Esophagus muscularis mucosa (tissue), 4 donors: ENCODE data around the gene NT5E. TPM values are rescaled to one million over a fixed set of nuclear protein-coding genes. Genes with fewer than 3 reads are reported as not detected.

Experiments used
- DNase-seq: peaks from one replicate; pipeline ENCODE4 v3.0.0-alpha.2; 2017; ENCODE audit errors: extremely low spot score
- H3K27ac ChIP-seq, 4 donors: fragments of 200-600 bp; sonication (generic); replicated peaks in 1 of 4; 1 replicate in 3 of 4; 2 replicates in 1 of 4; pipeline ENCODE4 v1.5.1; 2016 to 2019; ENCODE audit warnings: mild to moderate bottlenecking in 1 of 4
- H3K27me3 ChIP-seq, 4 donors: fragments of 200-600 bp; sonication (generic); one replicate each; pipeline versions ENCODE4 v1.5.1 to v1.6.0; 2016 to 2019
- H3K36me3 ChIP-seq, 4 donors: fragments of 200-600 bp; sonication (generic); one replicate each; pipeline ENCODE4 v1.5.1; 2016 to 2019
- H3K4me1 ChIP-seq, 4 donors: fragments of 200-600 bp; sonication (generic); one replicate each; pipeline ENCODE4 v1.5.1; 2016 to 2019
- H3K4me3 ChIP-seq, 4 donors: fragments of 200-600 bp; sonication (generic); 1 replicate in 2 of 4; 2 replicates in 2 of 4; pipeline ENCODE4 v1.5.1; 2016 to 2019; ENCODE audit warnings: mild to moderate bottlenecking in 4 of 4, moderate library complexity in 1 of 4
- H3K9me3 ChIP-seq, 4 donors: fragments of 200-600 bp; sonication (generic); 1 replicate in 3 of 4; 2 replicates in 1 of 4; pipeline ENCODE4 v1.5.1; 2016 to 2019
- EP300 ChIP-seq: sonication (generic); formaldehyde crosslinking; IDR thresholded peaks from one replicate; pipeline ENCODE4 v1.6.1; 2017; ENCODE audit warnings: antibody characterized with exemption
- POLR2A ChIP-seq: fragments of 450-650 bp; IDR thresholded peaks from one replicate; pipeline ENCODE4 v1.6.1; 2017; ENCODE audit warnings: antibody characterized with exemption, moderate library complexity, mild to moderate bottlenecking, low read depth
- POLR2AphosphoS5 ChIP-seq, 2 donors: sonication (generic); formaldehyde crosslinking; IDR thresholded peaks; one replicate each; pipeline ENCODE4 v1.6.1; 2017; ENCODE audit warnings: antibody characterized with exemption in 2 of 2
- WGBS: methylation state at CpG from one replicate; pipeline ENCODE4 v1.1.5; 2018; 5-methylcytosine and 5-hydroxymethylcytosine counted together
- intact Hi-C: fragments of 100-400 bp; cut with DNase I; formaldehyde crosslinking; loops from one replicate; pipeline ENCODE4 v1.15.1; 2023
- total RNA-seq, 4 donors: library from RNA; depleted of rRNA; stranded (reverse); fragments of >200 nt; gene quantifications; one replicate each; pipeline versions ENCODE4 v1.1.0 to v1.2.1, GENCODE V29; 2016
- TF ChIP-seq, protein P1 (sequence below), 3 experiments: fragments of 200-600 bp in 2 of 3; fragments of 450-650 bp in 1 of 3; sonication (generic) in 2 of 3; IDR thresholded peaks; one replicate each; pipeline ENCODE4 v1.5.1; 2017 to 2019; ENCODE audit warnings: antibody characterized with exemption in 3 of 3, mild to moderate bottlenecking in 2 of 3, moderate library complexity in 1 of 3

NT5E gene
- total RNA-seq: 10 to 100 TPM; 10.4 to 29.7 (median 18.9) TPM

DNA sequence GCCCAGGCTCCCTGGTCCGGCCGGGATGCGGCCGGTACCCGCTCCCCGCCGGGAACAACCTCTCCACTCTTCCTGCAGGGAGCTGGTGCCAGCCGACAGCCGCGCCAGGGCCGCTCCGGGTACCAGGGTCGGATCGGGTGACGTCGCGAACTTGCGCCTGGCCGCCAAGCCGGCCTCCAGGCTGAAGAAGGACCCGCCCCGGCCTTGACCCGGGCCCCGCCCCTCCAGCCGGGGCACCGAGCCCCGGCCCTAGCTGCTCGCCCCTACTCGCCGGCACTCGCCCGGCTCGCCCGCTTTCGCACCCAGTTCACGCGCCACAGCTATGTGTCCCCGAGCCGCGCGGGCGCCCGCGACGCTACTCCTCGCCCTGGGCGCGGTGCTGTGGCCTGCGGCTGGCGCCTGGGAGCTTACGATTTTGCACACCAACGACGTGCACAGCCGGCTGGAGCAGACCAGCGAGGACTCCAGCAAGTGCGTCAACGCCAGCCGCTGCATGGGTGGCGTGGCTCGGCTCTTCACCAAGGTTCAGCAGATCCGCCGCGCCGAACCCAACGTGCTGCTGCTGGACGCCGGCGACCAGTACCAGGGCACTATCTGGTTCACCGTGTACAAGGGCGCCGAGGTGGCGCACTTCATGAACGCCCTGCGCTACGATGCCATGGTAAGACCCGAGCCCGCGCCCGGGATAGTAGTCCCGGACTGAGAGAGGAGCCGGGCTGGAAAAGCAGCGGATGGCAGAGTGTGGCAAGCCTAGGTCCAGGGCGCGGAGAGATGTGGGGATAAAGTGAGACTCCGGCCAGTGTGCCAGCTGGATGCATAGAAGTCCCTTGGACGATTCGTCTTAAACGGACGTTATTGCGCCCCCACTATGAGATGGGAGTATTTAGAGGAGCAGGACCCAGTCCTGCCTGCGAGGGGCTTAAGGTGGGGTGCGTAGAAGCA is at the start of gene NT5E:
Gene NT5E (plus strand): TSS at position 266 of the 942 bp plus-strand sequence. CDS start 57 bp downstream, at position 323.
- intact Hi-C loops: no loop called here

DNA sequence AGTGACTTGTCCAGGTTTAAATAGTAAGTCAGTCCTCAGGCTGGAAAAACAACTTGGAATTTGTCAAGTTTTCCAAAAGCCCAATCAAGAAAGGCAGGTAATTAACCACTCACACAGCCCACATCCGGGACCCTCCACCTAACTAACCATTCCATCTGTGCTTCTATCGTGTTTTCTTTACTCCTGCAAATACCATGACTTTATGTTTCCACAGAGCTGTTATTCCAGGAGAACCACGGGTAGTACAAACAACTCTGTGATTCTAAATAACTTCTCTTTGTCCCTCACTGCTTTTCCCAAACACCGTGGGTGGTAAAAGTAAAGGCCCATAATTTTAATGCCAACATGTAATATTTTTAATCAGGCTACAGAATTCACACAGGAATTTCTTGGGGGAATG is 49.6 kb upstream of the NT5E start:
- no peak for TF ChIP-seq POLR2AphosphoS5 (IDR thresholded peaks at IDR 0.05)
- TF ChIP-seq, protein P1, sequence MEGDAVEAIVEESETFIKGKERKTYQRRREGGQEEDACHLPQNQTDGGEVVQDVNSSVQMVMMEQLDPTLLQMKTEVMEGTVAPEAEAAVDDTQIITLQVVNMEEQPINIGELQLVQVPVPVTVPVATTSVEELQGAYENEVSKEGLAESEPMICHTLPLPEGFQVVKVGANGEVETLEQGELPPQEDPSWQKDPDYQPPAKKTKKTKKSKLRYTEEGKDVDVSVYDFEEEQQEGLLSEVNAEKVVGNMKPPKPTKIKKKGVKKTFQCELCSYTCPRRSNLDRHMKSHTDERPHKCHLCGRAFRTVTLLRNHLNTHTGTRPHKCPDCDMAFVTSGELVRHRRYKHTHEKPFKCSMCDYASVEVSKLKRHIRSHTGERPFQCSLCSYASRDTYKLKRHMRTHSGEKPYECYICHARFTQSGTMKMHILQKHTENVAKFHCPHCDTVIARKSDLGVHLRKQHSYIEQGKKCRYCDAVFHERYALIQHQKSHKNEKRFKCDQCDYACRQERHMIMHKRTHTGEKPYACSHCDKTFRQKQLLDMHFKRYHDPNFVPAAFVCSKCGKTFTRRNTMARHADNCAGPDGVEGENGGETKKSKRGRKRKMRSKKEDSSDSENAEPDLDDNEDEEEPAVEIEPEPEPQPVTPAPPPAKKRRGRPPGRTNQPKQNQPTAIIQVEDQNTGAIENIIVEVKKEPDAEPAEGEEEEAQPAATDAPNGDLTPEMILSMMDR (IDR thresholded peaks at IDR 0.05): no peak
- no peak for TF ChIP-seq POLR2A
- TF ChIP-seq EP300: no peak
- Histone ChIP-seq H3K27ac (no peak overlapping the region), H3K4me1 (peaks cover 0 to 5% (median 0%) of the 10 kb centered on the region in 4 donors), H3K4me3 (no peak overlapping the region), H3K27me3 (no peaks in the 10 kb centered on the region), H3K9me3 (peaks cover 0 to 7% (median 5%) of the 10 kb centered on the region in 4 donors), H3K36me3 (no peaks in the 10 kb centered on the region)
- 78% methylated on average over 4 of the region's 4 CpGs for WGBS
- DNase-seq: no peak
- intact Hi-C loops: no loop called here

More for the DNA sequence above, at the start of gene NT5E:
- WGBS: 4% methylated on average over 15 of the region's 92 CpGs
- H3K27ac ChIP-seq: peak within 1 kb of the TSS; percentile 86 to 92 (median 89)
- peak within 1 kb of the TSS; percentile 73 to 82 (median 78) for H3K4me3 ChIP-seq
- peaks cover 8 to 51% (median 44%) of the 10 kb centered on the region in 4 donors for H3K4me1 ChIP-seq
- DNase-seq: no peak
- H3K9me3 ChIP-seq: no peaks in the 10 kb centered on the region
- TF ChIP-seq POLR2A (peak; percentile 30), EP300 (no peak), POLR2AphosphoS5 (IDR thresholded peaks at IDR 0.05) (peak; percentile 40 to 77)
- TF ChIP-seq, protein P1 (IDR thresholded peaks at IDR 0.05): no peak
- H3K27me3 ChIP-seq: peaks cover 0 to 8% (median 0%) of the 10 kb centered on the region in 4 donors
- H3K36me3 ChIP-seq: no peaks in the 10 kb centered on the region

DNA sequence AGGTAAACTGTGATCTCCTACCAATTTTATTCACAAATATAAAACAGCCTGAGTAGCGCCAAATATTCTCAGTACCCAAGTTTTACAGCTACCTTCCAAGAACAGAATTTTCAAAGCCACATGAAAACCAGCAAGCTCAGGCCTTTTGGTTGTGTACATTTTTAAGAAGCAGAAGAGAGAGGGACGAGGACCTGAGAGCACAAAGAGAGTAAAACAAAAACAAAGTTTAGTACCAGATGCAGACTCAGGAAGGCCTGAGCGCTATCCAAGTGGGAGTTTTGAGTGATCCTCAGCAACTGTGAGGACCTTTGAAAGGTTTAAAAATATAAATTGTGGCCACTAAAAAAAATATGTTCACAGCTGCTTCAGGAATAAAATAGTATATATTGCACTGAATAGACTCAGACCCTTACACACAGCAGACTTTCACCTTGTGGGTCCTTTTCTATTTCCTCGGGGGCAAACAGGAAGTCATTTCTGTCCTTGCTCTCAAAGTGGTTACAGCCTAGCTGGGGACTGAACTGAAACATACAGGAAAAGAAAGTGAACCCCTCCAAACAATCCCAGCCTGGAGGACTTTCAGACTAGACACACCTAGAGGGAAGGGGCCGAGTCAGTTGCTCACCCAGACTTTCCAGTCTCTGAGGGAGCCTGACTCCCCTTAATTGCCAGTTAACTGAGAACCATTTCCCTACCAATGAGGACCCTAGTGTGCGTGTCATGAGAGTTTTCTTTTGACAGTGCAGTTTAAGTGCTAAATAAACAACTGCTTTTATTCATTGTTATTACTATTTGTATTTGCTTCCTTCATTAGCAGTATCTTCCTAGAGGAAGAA is 48.5 kb upstream of the NT5E start:
- no peak overlapping the region for H3K27ac ChIP-seq
- intact Hi-C loops: no loop called here

DNA sequence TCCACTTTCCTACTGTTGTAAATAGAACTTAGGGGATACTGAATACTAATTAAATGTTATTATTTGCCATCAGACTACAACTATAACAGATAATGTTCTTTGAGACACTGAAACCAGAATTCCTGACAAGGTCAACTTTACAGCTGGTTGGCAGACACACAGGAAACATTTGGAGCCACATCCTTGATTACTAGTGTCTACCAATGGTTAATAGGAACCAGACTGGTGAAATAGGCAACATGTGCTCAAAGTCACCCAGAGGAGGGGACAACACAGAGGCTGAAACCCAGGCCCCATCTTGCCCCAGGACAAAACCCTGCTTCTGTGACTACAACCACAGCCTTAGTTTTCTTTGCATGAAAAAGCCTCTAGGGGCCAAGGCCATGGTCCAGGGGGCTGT is 47.8 kb upstream of the NT5E start:
- TF ChIP-seq, protein P1 (IDR thresholded peaks at IDR 0.05): no peak
- no peak for TF ChIP-seq EP300
- no peak for TF ChIP-seq POLR2AphosphoS5 (IDR thresholded peaks at IDR 0.05)
- TF ChIP-seq POLR2A: no peak
- no peak overlapping the region for H3K4me3 ChIP-seq
- peaks cover 0 to 5% (median 4%) of the 10 kb centered on the region in 4 donors for H3K9me3 ChIP-seq
- DNase-seq: no peak
- peaks cover 0 to 8% (median 1%) of the 10 kb centered on the region in 4 donors for H3K4me1 ChIP-seq
- no peak overlapping the region for H3K27ac ChIP-seq
- intact Hi-C loops: no loop called here
- no peaks in the 10 kb centered on the region for H3K27me3 ChIP-seq
- no peaks in the 10 kb centered on the region for H3K36me3 ChIP-seq

More for the DNA sequence above, 48.5 kb upstream of the NT5E start:
- H3K4me1 ChIP-seq: peaks cover 0 to 8% (median 1%) of the 10 kb centered on the region in 4 donors
- no peak for DNase-seq
- H3K4me3 ChIP-seq: no peak overlapping the region
- 83% methylated on average over 6 of the region's 6 CpGs for WGBS
- TF ChIP-seq EP300 (no peak), POLR2A (no peak)
- TF ChIP-seq, protein P1 (IDR thresholded peaks at IDR 0.05): no peak
- H3K9me3 ChIP-seq: peaks cover 0 to 7% (median 5%) of the 10 kb centered on the region in 4 donors
- H3K27me3 ChIP-seq: no peaks in the 10 kb centered on the region
- H3K36me3 ChIP-seq: no peaks in the 10 kb centered on the region
